ENCODE data around the gene SLC16A2.
A peak's percentile ranks its signal among the peaks of the same experiment; 100 is the strongest.
"Not testable (repeated sequence)": the region's sequence is repeated elsewhere in the genome, so short reads cannot be mapped to it uniquely, and the experiment has no call there.

The SLC16A2 gene

DNA sequence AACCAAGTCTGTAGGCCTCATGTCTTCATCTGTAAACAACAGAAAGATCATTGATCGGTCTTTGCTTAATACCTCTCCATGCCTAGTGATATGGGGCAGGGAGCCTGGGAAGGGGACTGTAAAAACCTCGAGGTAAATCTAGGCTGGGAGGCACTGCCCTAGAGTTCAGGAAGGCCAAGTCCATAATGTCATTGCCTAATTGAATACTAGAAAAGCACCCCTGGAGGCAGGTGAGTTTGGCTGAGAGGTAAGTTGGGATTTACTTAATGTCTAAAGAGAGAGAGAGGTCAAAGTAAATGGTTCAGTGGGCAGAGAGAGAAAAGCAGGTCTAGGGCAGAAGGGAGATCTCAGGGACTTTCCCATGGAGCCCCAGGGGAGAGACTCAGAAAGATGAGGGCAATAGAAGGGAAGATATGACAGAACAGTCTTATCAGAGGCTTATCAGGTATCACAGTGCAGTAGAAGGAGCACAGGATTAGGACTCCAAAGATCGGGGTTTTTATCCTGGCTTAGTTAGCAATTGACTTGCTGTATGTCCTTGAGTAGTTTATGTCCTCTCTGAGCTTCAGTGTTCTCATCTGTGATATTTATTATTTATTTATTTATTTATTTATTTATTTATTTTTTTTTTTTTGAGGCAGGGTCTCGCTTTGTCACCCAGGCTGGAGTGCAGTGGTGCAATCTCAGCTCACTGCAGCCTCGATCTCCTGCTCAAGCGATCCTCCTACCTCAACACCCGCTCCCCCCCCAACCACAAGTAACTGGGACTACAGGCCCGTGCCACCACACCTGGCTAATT is 85.2 kb downstream of the SLC16A2 start:
- DNase-seq (ENCODE audit: low spot score): no peak

DNA sequence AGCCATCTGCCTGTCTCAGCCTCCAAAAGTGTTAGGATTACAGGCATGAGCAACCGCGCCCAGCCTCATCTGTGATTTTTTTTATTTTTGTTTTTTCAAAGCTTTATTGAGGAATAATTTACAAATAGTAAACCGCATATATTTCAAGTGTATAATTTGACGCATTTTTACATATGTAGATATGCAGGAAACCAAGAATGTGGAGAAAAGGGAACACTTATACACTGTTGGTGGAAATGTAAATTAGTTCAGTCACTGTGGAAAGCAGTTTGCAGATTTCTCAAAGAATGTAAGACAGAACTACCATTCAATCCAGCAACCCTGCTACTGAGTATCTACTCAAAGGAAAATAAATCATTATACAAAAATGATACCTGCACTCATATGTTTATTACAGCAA is 85.9 kb downstream of the SLC16A2 start:
- no peak for DNase-seq (ENCODE audit: low spot score)

GRCh38 chrX:74509989-74510388 is 88.7 kb downstream of the SLC16A2 start:
- peak; percentile 24 for DNase-seq (ENCODE audit: low spot score)

DNA sequence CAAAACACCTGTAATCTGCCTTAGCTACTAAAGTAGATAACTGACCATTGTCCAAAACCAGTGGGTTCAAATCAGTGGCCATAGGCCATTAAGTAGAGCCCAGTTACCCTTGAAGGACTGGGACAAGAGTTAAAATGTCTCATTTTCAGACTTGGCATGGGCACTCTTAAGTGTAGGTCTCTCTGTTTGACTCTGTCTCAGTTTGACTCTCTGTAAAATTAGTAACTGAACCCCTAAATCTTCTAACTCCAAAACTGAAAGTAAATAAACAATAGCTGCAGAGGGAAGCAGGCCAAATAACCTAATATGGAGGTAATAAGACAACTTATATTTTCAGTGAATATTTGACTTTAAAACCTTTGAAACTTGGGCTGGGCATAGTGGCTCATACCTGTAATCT is 89.1 kb downstream of the SLC16A2 start:
- DNase-seq (ENCODE audit: low spot score): no peak

DNA sequence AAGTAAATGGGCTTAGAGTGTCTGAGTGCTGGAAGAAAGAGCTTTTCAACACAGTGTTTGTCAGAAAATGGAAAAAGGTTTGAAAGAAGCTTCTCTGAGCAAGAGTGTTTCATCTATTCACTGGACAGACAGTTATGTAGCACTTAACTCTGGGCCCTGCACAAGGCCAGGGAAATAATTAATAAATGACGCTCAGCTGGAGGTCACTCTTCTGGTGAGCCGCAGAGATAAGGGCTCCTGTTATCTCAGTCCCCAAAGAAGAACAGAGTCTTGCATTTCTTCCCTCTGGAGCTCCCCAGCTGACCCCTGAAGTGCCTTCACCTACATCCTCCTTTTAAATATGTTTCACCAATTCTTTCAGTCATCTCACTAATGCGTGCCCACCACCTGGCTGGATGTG is 90.4 kb downstream of the SLC16A2 start:
- no peak for DNase-seq (ENCODE audit: low spot score)

DNA sequence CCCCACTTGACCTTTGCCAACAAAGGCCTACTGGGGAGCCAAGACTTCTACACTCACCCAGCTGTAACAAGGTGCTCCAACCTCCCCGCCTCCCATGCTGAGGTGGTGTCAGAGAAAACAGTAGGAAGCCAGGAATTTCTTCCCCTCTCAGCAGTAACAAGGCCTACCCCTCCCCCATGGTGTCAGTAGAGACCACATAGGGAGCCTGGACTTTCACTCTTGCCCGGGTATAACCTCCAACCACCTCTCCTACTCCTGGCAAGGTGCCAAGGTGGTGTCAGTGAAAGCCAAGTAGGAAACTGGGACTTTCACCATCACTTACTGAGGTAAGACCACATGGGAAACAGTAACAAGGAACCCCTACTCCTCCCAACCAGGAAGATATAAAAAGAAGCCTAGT is 93.1 kb downstream of the SLC16A2 start:
- no peak for DNase-seq (ENCODE audit: low spot score)

DNA sequence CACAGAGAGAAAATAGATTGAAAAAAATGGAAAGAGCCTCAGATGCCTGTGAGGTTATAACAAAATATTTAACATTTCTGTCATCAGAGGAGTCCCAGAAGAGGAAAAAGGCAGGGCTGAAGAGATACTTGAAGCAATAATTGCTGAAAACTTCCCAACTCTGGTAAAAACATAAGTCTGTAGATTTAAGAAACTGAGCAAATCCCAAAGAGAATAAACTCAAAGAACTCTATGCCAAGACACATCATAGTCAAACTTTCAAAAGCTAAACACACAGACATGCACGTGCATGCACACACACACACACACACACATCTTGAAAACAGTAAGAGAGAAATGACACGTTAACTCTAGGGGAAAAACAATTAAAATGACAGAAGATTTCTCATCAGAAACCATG is 94.1 kb downstream of the SLC16A2 start:
- no peak for DNase-seq (ENCODE audit: low spot score)

DNA sequence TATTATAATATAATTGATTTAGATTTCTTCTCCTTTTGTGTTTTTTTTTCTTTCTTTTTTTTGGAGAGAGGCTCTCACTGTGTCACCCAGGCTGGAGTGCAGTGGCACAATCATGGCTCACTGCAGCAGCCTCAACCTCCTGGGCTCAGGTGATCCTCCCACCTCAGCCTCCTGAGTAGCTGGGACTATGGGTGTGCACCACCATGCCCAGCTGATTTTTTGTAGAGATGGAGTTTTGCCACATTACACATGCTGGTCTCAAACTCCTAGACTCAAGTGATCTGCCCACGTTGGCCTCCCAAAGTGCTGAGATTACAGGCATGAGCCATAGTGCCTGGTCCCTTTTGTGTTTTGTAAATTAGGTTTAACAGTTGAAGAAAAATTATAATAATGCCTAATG is 94.7 kb downstream of the SLC16A2 start:
- not testable (repeated sequence) for DNase-seq (ENCODE audit: low spot score)

DNA sequence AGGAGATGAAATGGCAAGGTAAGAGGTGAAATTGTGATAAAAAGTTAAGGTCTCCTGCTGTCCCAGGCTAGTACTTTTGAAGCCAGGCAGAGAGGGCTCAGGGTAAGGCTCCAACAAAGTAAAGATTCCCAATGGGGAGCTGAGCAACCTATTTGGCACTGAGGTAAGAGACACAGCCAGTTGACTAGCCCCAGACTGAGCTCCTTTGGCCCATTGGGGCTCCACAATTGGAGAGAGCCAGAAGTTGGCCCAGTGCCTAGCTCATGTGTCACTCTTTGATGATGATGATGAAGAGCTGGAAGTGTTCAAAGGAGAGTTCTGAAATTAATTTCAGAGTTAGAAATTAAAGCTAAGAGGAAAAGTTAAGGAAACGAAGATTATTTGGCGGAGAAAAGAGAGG is 98.6 kb downstream of the SLC16A2 start:
- DNase-seq (ENCODE audit: low spot score): no peak

GRCh38 chrX:74520291-74520690 is 99.0 kb downstream of the SLC16A2 start:
- DNase-seq (ENCODE audit: low spot score): no peak

GRCh38 chrX:74520896-74521295 is 99.6 kb downstream of the SLC16A2 start:
- DNase-seq (ENCODE audit: low spot score): no peak

DNA sequence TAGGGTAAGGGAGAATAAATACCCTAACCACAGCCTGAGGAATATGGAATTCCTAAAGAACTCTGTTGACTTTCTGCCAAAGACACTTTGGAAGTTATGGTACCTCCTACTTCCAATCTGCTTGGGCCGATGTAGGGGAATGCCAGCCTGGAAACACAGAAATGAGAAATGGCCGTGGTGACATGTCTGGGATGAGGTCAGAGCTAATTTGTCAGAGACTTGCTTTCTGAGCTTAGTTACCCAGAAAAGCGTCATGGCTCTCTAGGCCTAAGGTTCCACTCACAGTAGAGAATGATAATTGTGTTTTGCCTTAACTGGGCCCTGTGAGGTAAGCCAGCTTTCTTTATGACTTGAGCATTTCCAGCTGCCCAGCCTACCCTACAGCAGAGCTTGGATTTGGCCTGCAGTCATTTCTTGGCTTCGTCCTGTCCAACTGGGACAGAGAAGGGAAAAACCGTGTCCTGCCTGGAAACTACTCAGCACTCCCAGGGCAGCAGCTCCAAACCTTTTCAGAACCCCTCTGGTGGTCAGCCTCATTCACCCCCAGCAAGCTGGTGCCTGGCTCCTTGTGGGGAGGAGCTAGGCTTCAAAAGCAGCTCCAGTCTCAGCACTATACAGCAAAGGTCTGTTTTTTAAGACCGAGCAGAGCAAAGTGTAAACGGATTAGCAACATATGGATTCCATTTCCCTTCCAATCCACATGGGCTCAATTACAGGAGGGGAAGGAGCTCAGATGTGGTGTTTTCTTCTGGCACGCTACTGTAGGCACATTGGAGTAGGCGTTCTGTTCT is 100.9 kb downstream of the SLC16A2 start:
- DNase-seq (ENCODE audit: low spot score): peak; percentile 18

DNA sequence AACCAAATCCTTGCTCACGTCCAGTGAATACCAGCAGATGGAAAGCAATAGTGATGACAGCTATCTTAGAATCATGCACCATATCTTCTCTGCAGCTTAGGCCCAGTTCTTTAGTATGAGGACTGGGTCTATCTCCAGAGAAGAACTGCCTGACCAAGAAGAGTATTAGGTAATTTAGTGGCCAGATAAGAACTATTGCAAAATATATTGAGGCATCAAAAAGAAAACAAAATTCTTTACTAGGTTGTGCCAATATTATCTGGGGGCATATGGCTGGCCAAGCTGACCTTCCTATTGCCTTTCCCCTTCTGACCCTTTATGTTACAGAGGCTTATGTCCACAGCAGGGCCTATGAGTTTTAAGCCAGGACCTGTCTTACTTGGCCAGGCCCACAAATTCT is 101.9 kb downstream of the SLC16A2 start:
- DNase-seq (ENCODE audit: low spot score): no peak

GRCh38 chrX:74523870-74524735 is 102.8 kb downstream of the SLC16A2 start:
- no peak for DNase-seq (ENCODE audit: low spot score)

DNA sequence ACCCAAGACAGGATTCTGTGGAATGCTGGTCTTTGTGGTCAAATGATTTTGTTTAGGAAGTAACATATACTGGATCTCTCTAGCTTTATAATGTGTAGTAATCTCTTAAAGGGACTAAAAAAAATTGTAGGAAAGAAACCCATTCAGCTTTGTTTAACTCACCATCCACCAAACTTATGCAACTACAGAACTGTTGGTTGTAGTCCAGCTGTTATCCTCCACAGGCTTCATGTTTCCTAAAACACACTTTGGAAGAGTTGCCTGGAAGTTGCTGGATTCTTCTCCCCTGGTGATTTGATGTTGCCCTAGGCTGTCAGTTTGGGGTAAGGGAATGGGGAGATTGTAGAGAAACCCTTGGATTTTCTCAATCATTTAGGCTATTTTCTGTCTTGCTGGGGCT is 103.8 kb downstream of the SLC16A2 start:
- DNase-seq (ENCODE audit: low spot score): peak; percentile 21

DNA sequence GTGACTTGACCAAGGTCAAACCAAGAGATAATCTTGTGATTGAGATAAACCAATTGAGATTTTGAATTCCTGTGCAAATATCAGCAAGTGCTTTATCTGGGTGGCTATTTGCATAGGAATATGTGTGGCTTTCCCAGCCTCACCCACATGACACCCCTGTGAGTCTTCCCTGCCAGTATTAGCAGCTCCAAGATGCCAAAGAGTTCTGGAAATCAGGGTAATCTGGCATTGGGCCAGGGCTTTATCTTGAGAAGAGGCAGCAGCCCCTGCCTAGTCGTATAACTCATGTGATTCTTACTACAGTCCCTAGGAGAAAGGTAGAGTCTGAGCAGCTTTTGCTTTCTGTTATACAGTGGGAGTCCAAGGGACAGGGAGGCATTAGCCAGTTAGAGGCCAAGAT is 105.5 kb downstream of the SLC16A2 start:
- no peak for DNase-seq (ENCODE audit: low spot score)

DNA sequence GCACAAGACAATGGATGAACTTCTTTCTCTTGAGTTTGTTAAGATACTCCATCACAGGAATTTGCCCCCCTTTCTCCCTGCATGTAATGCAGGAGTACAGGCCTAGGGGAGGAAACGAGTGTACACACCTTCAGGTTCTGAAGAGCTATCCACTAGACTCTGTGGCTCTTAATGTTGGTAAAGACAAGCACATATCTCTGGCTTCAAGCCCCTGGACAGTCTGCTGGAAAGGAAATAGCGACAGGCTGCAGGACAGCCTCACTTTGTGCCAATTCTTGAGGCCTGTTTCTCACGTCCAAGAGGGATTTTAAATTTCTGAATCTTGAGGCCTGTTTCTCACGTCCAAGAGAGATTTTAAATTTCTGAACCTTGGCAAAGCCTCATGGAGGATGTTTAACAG is 106.1 kb downstream of the SLC16A2 start:
- no peak for DNase-seq (ENCODE audit: low spot score)

DNA sequence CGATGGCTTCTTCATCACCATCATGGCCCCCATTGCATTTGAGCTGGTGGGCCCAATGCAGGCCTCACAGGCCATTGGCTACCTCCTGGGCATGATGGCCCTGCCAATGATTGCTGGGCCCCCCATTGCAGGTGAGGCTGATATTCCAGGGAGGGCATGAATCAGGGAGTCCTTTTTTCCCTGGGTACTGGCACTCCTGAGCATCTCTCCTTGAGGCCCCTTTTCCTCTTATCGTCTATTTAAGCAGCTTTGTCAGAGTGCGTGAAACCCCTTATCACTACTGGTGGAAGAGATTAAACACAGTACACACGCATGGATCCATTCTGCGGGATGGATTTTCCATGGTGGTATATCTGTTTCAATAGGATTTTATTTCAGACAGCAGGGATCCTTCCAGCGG is 108.0 kb downstream of the SLC16A2 start:
- no peak for DNase-seq (ENCODE audit: low spot score)

DNA sequence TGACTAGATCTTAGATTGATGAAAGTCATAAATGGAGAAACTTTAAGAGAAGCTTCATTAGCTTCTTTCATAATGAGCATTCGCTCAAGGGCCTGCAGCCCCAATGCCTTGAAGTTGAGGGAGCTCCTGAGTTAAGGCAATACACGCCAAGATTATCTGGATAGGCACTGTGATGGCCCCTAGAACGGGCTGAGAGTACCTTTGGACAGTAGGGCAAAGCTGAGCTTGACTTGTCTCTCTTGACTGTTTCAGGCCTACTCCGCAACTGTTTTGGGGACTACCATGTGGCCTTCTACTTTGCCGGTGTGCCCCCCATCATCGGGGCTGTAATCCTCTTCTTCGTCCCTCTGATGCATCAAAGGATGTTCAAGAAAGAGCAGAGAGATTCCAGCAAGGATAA is 109.8 kb downstream of the SLC16A2 start:
- no peak for DNase-seq (ENCODE audit: low spot score)

DNA sequence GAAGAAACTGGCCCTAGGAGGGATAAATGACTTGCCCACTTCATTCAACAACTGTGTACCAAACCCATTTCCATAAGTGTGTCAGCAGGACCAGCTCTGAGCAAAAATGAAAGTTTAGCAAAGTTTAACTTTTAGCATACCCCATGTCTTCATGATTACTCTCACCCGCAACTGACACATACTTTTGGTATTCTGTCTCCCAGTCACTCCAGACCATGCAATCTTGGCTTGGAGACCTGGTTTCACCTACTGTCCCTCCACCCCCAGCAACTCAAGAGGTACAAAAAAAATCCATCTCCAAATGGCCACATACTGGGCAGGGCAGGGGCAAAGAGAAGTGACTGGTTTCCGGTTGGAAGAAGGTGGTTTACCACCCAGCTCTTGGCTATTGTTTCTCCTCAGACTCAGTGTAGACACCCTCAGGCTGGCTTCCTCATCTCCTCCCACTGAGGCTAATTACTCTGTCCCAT is 113.3 kb downstream of the SLC16A2 start:
- DNase-seq (ENCODE audit: low spot score): peak; percentile 38

DNA sequence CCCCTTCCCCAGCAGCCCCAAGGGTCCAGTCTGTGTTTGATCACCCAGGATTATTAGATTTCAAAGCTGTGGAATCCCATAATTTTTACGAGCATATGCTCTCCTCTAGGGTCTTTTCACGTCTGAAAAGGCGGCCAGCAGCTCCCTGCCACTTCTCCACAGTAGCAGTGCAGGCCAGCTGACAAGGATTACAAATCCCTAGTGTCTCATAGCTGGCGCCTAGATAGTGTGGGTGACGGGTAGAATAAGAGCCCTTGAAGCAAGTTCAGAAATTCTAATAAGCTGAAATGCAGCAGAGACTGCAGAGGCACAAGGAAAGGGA is 113.8 kb downstream of the SLC16A2 start:
- no peak for DNase-seq (ENCODE audit: low spot score)

DNA sequence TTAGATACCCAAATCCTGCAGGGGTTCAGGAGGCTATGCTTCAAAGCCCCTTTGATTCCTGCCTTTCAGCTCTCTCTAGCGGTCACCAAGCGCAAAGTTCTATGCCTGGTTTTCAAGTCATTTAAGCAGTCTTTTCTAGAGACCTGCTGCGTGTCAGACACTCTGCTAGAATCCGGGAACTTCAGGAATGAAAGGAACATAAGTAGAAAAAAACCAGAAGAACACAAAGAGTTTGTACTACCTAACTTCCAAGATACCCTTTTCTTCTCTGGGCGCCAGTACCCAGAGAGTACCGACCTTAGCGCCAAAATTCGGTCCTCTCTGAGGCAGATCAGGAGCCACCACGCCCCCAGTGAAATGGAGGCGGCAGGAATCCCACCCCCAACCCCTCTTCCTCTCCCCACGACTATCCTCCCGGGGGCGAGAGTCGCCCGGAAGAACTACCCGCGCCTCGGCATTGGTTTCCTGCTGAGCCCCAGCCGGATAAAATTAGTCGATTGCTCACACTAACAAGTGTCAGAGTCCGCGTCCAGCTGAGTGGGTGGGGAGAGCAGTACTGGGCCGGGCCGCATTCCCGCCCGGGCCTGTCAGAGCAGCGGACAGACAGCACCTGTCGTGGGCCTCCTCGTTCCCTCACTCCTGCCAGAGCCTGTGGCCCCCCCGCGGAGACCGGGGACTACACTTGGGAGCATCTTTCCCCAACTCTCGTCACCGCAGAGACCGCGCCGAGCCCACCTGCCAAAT is 114.3 kb downstream of the SLC16A2 start:
- peak; percentile 74 for DNase-seq (ENCODE audit: low spot score)

All from GM03348 (cell line).